ENCODE measurements around the gene ITGAE. TPM values are rescaled to one million over a fixed set of nuclear protein-coding genes. Genes with fewer than 3 reads are reported as not detected.

Gene ITGAE
- polyA plus RNA-seq, 3 donors = 66.6 to 102 (median 78.8) TPM

DNA sequence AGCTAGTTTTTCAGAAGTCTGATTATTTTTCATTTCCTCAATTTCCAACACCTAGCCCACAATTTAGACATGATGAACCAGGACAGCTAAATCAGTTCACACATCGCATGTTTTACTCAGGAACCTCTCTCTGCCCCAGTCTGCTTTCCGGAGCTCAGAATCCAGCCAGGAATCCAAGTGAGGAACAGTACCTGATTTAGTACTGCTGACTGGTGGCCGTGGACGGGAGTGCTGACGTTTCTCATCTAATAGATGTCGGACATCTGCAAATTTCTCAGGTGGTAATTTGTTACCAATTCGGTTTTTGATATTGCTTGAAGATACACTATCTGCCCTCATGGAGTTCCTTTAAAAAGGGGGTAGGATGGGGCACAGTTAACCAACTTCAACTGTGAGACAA, 14.9 kb upstream of the ITGAE start:
- no peaks in the 10 kb centered on the region for H3K4me1 Mint-ChIP-seq
- H3K36me3 ChIP-seq (replicated peaks in 1 of 2; ENCODE audit: control insufficient read depth in 1 of 2, insufficient read depth in 2 of 2, low read length in 2 of 2) = peaks cover 90 to 100% of the 10 kb centered on the region in 2 donors
- no peaks in the 10 kb centered on the region for H3K9me3 Mint-ChIP-seq
- no peak overlapping the region for H3K4me3 ChIP-seq (replicated peaks in 1 of 3; ENCODE audit: low read depth in 2 of 3, low read length in 3 of 3)
- intact Hi-C loops (cut with micrococcal nuclease) = no loop called here
- no peaks in the 10 kb centered on the region for H3K9me3 ChIP-seq (replicated peaks in 1 of 2; ENCODE audit: control insufficient read depth in 1 of 2, insufficient read depth in 1 of 2, low read length in 2 of 2)
- H3K27me3 Mint-ChIP-seq (ENCODE audit: low read depth in 3 of 3) = peaks cover 0 to 3% (median under 1%) of the 10 kb centered on the region in 3 donors
- no peak overlapping the region for H2AFZ ChIP-seq (ENCODE audit: insufficient read depth, low read depth, low read length, poor library complexity, severe bottlenecking)
- TF ChIP-seq CTCF (IDR thresholded peaks at IDR 0.05) = no peak
- H3K4me1 ChIP-seq (ENCODE audit: control insufficient read depth in 1 of 2, insufficient read depth in 2 of 2, low read length in 2 of 2) = no peaks in the 10 kb centered on the region
- no peaks in the 10 kb centered on the region for H4K20me1 ChIP-seq (ENCODE audit: insufficient read depth, low read length)
- peak overlapping the region in 1 of 7 donors; percentile 74 for H3K27ac Mint-ChIP-seq
- H3K4me3 Mint-ChIP-seq = no peak overlapping the region
- WGBS (ENCODE audit: insufficient coverage) = 94% methylated on average over 6 of the region's 7 CpGs
- H3K4me2 ChIP-seq (replicated peaks; ENCODE audit: extremely low read depth, low read length, poor library complexity, severe bottlenecking) = no peak overlapping the region
- H3K79me2 ChIP-seq (ENCODE audit: insufficient read depth, low read length) = no peaks in the 10 kb centered on the region
- no peak for DNase-seq
- H3K9ac ChIP-seq (ENCODE audit: insufficient read depth, low read length, poor library complexity, severe bottlenecking) = no peak overlapping the region
- H3K27me3 ChIP-seq (ENCODE audit: control insufficient read depth in 2 of 2, insufficient read depth in 2 of 2, low read length in 2 of 2) = no peaks in the 10 kb centered on the region
- H3K36me3 Mint-ChIP-seq = peaks cover 82 to 97% of the 10 kb centered on the region in 2 donors
- H3K27ac ChIP-seq (ENCODE audit: low read depth in 1 of 2, low read length in 2 of 2) = peak overlapping the region in 1 of 2 donors; percentile 7

DNA sequence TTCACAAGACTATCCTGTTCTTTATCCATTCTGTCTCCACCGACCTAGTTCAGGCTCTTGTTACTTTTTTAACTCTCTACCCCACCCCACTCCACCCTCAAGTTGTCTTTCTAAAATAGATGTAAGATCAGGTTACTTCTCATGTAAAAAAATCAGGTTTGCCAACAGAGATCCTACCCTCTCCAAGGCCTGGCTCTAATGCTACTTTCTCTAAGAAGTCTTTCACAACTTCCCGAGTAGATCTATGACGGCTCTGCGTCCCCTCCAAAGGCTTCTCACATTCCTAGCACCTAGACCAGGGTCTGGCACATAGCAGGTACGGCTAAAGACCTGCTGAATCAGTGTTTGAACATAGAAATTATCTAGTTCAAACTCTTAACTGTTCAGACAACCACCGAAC, 14.1 kb upstream of the ITGAE start:
- Mint-ChIP-seq H3K4me1 (no peaks in the 10 kb centered on the region), H3K9me3 (no peaks in the 10 kb centered on the region), H3K36me3 (peaks cover 84 to 97% of the 10 kb centered on the region in 2 donors), H3K4me3 (no peak overlapping the region), H3K27me3 (ENCODE audit: low read depth in 3 of 3) (peaks cover 0 to 4% (median 1%) of the 10 kb centered on the region in 3 donors), H3K27ac (peak overlapping the region in 3 of 7 donors; percentile 64 to 83 (median 83))
- Histone ChIP-seq H3K4me2 (replicated peaks; ENCODE audit: extremely low read depth, low read length, poor library complexity, severe bottlenecking) (no peak overlapping the region), H3K4me1 (ENCODE audit: control insufficient read depth in 1 of 2, insufficient read depth in 2 of 2, low read length in 2 of 2) (no peaks in the 10 kb centered on the region), H3K36me3 (replicated peaks in 1 of 2; ENCODE audit: control insufficient read depth in 1 of 2, insufficient read depth in 2 of 2, low read length in 2 of 2) (peaks cover 92 to 100% of the 10 kb centered on the region in 2 donors), H4K20me1 (ENCODE audit: insufficient read depth, low read length) (no peaks in the 10 kb centered on the region), H3K9me3 (replicated peaks in 1 of 2; ENCODE audit: control insufficient read depth in 1 of 2, insufficient read depth in 1 of 2, low read length in 2 of 2) (no peaks in the 10 kb centered on the region), H3K27ac (ENCODE audit: low read depth in 1 of 2, low read length in 2 of 2) (peak overlapping the region in 1 of 2 donors; percentile 27), H3K79me2 (ENCODE audit: insufficient read depth, low read length) (no peaks in the 10 kb centered on the region), H2AFZ (ENCODE audit: insufficient read depth, low read depth, low read length, poor library complexity, severe bottlenecking) (no peak overlapping the region), H3K9ac (ENCODE audit: insufficient read depth, low read length, poor library complexity, severe bottlenecking) (no peak overlapping the region), H3K4me3 (replicated peaks in 1 of 3; ENCODE audit: low read depth in 2 of 3, low read length in 3 of 3) (no peak overlapping the region), H3K27me3 (ENCODE audit: control insufficient read depth in 2 of 2, insufficient read depth in 2 of 2, low read length in 2 of 2) (no peaks in the 10 kb centered on the region)
- TF ChIP-seq CTCF (IDR thresholded peaks at IDR 0.05) = no peak
- WGBS (ENCODE audit: insufficient coverage) = 70% methylated on average over 3 of the region's 6 CpGs
- no peak for DNase-seq
- intact Hi-C loops (cut with micrococcal nuclease) = no loop called here
